Activated naive CD8-positive, alpha-beta T cell (primary cell): ENCODE measurements around the gene TLCD3A.
"Not testable (repeated sequence)": the region's sequence is repeated elsewhere in the genome, so short reads cannot be mapped to it uniquely, and the experiment has no call there.

Source experiments
- H3K27ac Mint-ChIP-seq: one replicate; pipeline ENCODE4 v1.8.0; 2021; ENCODE audit warnings: mixed read lengths
- H3K27me3 Mint-ChIP-seq: one replicate; pipeline ENCODE4 v1.8.0; 2021; ENCODE audit warnings: mixed read lengths
- H3K36me3 Mint-ChIP-seq: one replicate; pipeline ENCODE4 v1.8.0; 2021; ENCODE audit warnings: mixed read lengths
- H3K4me1 Mint-ChIP-seq: one replicate; pipeline ENCODE4 v1.8.0; 2021; ENCODE audit warnings: low read depth, mixed read lengths
- H3K4me3 Mint-ChIP-seq: one replicate; pipeline ENCODE4 v1.8.0; 2021; ENCODE audit warnings: mild to moderate bottlenecking, mixed read lengths
- H3K9me3 Mint-ChIP-seq: one replicate; pipeline ENCODE4 v1.8.0; 2021; ENCODE audit warnings: low read depth, mixed read lengths

The TLCD3A gene

GRCh38 chr17:732067-732901 is at the start of gene TLCD3A:
Gene TLCD3A (plus strand): TSS chr17:732596. CDS start chr17:732648, 52 bp downstream.
- Mint-ChIP-seq H3K9me3 (no peaks in the 10 kb centered on the region), H3K4me3 (peak within 1 kb of the TSS; percentile 89), H3K27ac (peak within 1 kb of the TSS; percentile 84), H3K36me3 (no peaks in the 10 kb centered on the region), H3K27me3 (no peaks in the 10 kb centered on the region), H3K4me1 (peaks cover 15% of the 10 kb centered on the region)

GRCh38 chr17:683040-683439 is 49.4 kb upstream of the TLCD3A start:
- Mint-ChIP-seq H3K36me3 (peaks cover under 1% of the 10 kb centered on the region), H3K27me3 (no peaks in the 10 kb centered on the region), H3K4me1 (peaks cover 23% of the 10 kb centered on the region), H3K9me3 (no peaks in the 10 kb centered on the region), H3K4me3 (peak overlapping the region; percentile 4), H3K27ac (peak overlapping the region; percentile 6)

DNA sequence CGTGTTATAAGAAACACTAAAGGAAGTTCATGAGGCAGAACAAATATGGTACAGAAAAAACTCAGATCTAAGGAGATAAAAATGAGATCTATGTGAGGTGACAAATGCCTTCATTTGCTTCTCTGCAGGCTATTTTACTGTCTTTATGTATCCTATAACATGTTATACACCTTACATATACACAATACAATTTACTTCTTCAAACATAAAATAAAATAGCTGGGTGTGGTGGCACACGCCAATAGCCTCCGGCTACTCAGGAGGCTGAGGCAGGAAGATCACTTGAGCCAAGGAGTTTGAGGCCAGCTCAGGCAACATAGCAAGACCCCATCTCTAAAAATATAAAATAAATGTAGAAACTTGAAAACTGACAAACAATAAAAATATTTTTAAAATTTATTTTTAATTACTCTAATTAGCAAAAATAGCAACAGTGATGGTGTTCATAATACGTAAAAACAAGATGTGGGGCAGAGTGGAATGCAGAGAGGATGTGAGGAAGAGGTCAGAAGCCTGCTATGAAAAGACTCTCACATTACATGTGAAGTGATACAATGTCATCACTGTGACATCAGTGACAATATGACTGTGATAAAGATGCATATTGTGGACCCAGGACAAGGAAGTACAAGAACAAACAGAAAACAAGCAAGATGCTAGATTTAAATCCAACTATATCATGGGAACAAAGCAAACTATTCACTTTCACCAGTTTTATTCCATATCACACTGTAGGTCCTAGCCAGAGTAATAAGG is 48.7 kb upstream of the TLCD3A start:
- Mint-ChIP-seq H3K4me1 (peaks cover 27% of the 10 kb centered on the region), H3K36me3 (peaks cover 3% of the 10 kb centered on the region), H3K4me3 (no peak overlapping the region), H3K9me3 (no peaks in the 10 kb centered on the region), H3K27ac (no peak overlapping the region), H3K27me3 (no peaks in the 10 kb centered on the region)

GRCh38 chr17:685006-685405 is 47.4 kb upstream of the TLCD3A start:
- Mint-ChIP-seq H3K4me3 (no peak overlapping the region), H3K4me1 (peaks cover 25% of the 10 kb centered on the region), H3K9me3 (no peaks in the 10 kb centered on the region), H3K27ac (no peak overlapping the region), H3K27me3 (no peaks in the 10 kb centered on the region), H3K36me3 (peaks cover 5% of the 10 kb centered on the region)

DNA sequence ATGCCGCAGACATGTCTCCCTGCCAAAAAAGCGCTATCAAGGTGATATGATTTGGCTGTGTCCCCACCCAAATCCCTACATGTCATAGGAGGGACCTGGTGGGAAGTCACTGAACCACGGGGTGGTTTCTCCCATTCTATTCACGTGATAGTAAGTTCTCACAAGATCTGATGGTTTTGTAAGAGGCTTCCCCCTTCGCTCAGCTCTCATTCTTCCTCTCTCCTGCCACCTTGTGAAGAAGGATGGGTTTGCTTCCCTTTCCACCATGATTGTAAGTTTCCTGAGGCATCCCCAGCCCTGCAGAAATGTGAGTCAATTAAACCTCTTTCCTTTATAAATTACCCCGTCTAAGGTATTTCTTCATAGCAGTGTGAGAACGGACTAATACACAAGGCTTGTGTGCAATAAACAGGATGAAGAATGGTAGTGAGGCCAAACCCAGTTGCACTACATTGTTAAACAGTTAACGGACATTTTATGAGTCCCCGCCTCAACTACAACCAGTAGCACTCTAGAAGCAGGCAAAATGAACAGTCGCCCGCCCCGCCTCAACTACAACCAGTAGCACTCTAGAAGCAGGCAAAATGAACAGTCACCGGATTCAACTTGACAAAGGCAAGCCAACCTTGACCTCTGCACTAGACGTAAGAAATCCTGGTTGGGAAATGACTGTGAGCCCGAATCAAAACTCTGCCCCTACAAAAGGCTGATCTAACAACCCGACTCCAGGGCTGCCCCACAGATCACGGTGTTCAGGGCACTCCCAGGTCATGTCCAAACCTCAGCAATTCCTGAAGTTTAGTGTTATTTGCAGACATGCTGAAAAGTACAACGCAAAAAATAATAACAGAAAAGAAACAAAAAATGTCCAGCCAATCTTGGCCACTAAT is 44.1 kb upstream of the TLCD3A start:
- H3K9me3 Mint-ChIP-seq, result no peaks in the 10 kb centered on the region
- peaks cover 7% of the 10 kb centered on the region for H3K36me3 Mint-ChIP-seq
- no peak overlapping the region for H3K27ac Mint-ChIP-seq
- no peaks in the 10 kb centered on the region for H3K27me3 Mint-ChIP-seq
- no peak overlapping the region for H3K4me3 Mint-ChIP-seq
- peaks cover 10% of the 10 kb centered on the region for H3K4me1 Mint-ChIP-seq

GRCh38 chr17:689556-690275 is 42.7 kb upstream of the TLCD3A start:
- Mint-ChIP-seq H3K4me1 (peaks cover 4% of the 10 kb centered on the region), H3K27ac (no peak overlapping the region), H3K9me3 (no peaks in the 10 kb centered on the region), H3K4me3 (no peak overlapping the region), H3K36me3 (peaks cover 8% of the 10 kb centered on the region), H3K27me3 (no peaks in the 10 kb centered on the region)

- Mint-ChIP-seq H3K4me3 (no peak overlapping the region), H3K9me3 (no peaks in the 10 kb centered on the region), H3K27ac (no peak overlapping the region), H3K4me1 (peaks cover 4% of the 10 kb centered on the region), H3K27me3 (no peaks in the 10 kb centered on the region), H3K36me3 (peaks cover 9% of the 10 kb centered on the region)
These were observed 42.0 kb upstream of the TLCD3A start for GRCh38 chr17:690361-690760.

GRCh38 chr17:691423-691822 is 41.0 kb upstream of the TLCD3A start:
- H3K4me1 Mint-ChIP-seq, result peaks cover 4% of the 10 kb centered on the region
- H3K36me3 Mint-ChIP-seq, result peaks cover 9% of the 10 kb centered on the region
- no peak overlapping the region for H3K27ac Mint-ChIP-seq
- no peak overlapping the region for H3K4me3 Mint-ChIP-seq
- H3K27me3 Mint-ChIP-seq, result no peaks in the 10 kb centered on the region
- no peaks in the 10 kb centered on the region for H3K9me3 Mint-ChIP-seq

- H3K36me3 Mint-ChIP-seq, result peaks cover 12% of the 10 kb centered on the region
- no peaks in the 10 kb centered on the region for H3K9me3 Mint-ChIP-seq
- no peak overlapping the region for H3K4me3 Mint-ChIP-seq
- H3K27ac Mint-ChIP-seq, result no peak overlapping the region
- peaks cover 4% of the 10 kb centered on the region for H3K4me1 Mint-ChIP-seq
- H3K27me3 Mint-ChIP-seq, result no peaks in the 10 kb centered on the region
These were observed 40.3 kb upstream of the TLCD3A start for GRCh38 chr17:692116-692515.

DNA sequence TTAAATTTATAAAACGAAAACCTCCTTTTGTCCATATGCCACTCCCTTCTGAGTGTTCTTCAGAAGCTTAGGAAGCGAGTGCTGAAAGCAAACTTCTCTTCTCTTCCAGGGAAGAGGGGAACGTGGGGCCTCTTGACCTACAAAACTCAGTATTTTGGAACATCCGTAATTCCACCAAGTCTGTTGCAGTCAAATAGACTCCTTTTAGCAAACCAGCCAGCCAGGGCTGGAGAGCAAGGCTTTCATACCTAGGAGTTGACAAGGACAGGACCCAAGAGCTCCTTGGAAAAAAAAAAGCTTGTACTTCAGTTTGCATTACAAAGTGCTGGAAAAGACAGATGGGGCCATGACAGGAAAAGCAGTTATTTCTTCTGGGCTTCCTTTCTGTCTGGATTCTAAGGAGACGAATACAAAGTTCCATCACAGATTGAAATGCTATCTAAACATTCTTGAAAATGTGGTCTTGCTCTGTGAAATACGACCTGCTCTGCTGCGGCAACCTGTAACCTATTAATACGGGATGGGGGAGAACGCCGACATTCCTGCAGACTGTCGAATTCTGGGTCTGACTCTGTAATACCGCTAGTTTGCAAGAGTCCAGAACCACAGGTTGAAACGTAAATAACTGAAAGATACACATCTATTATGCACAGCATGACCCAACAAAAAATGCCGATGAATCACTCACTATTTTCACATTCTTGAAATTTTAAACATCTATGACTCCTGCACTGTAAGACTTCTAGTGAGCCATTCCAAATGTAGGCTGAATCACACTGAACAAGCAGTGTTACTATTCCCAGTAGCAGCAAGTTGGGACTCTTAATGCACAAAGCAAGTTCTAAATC is 38.4 kb upstream of the TLCD3A start:
- H3K4me3 Mint-ChIP-seq, result no peak overlapping the region
- H3K4me1 Mint-ChIP-seq, result no peaks in the 10 kb centered on the region
- H3K27me3 Mint-ChIP-seq, result no peaks in the 10 kb centered on the region
- no peak overlapping the region for H3K27ac Mint-ChIP-seq
- peaks cover 11% of the 10 kb centered on the region for H3K36me3 Mint-ChIP-seq
- no peaks in the 10 kb centered on the region for H3K9me3 Mint-ChIP-seq

DNA sequence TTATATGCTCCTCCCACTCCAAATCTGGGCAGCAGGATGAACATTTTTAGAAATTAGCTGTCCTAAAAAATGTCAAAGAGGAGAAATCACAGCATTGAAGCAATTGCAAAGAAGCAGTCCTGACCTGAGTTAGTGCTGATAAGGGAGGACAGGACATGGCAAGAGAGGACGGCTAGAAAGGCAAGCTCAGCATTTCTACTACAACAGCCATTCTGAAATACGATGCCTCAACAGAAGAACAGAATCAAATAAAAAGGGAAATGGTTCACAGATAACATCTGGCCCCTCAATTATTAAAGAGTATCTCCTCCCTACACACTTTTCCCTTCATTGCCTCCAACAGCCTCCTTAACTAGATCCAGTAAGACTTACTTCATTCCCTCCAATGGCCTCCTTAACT is 36.0 kb upstream of the TLCD3A start:
- H3K36me3 Mint-ChIP-seq, result peaks cover 7% of the 10 kb centered on the region
- H3K27ac Mint-ChIP-seq, result no peak overlapping the region
- no peak overlapping the region for H3K4me3 Mint-ChIP-seq
- H3K4me1 Mint-ChIP-seq, result no peaks in the 10 kb centered on the region
- no peaks in the 10 kb centered on the region for H3K9me3 Mint-ChIP-seq
- H3K27me3 Mint-ChIP-seq, result no peaks in the 10 kb centered on the region

DNA sequence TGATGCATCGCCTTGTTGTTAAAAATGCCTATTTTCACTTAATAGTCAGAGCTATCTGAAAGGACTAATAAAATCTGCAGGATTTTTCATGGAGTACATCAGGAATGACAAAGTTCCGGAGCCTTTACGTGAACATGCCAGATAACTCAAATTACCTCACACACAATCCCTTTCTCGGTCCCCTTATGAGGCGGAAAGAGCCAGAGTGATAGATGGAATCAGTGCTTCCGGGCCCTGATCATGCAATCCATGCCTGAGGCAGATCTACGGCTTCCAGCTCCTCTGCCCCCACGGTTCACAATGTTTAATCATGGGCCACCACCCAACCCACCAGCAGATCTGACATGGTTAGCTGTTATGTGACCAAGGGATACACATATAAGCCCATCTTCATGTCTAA is 34.7 kb upstream of the TLCD3A start:
- peaks cover 7% of the 10 kb centered on the region for H3K36me3 Mint-ChIP-seq
- no peaks in the 10 kb centered on the region for H3K9me3 Mint-ChIP-seq
- H3K27me3 Mint-ChIP-seq, result no peaks in the 10 kb centered on the region
- H3K4me1 Mint-ChIP-seq, result no peaks in the 10 kb centered on the region
- H3K27ac Mint-ChIP-seq, result no peak overlapping the region
- no peak overlapping the region for H3K4me3 Mint-ChIP-seq

GRCh38 chr17:698096-698495 is 34.3 kb upstream of the TLCD3A start:
- H3K4me1 Mint-ChIP-seq, H3K27ac Mint-ChIP-seq, H3K4me3 Mint-ChIP-seq, H3K27me3 Mint-ChIP-seq, H3K9me3 Mint-ChIP-seq, H3K36me3 Mint-ChIP-seq: not testable (repeated sequence)

GRCh38 chr17:699345-699744 is 33.1 kb upstream of the TLCD3A start:
- peaks cover under 1% of the 10 kb centered on the region for H3K4me1 Mint-ChIP-seq
- H3K4me3 Mint-ChIP-seq, result no peak overlapping the region
- H3K9me3 Mint-ChIP-seq, result no peaks in the 10 kb centered on the region
- H3K27me3 Mint-ChIP-seq, result no peaks in the 10 kb centered on the region
- H3K36me3 Mint-ChIP-seq, result peaks cover 7% of the 10 kb centered on the region
- H3K27ac Mint-ChIP-seq, result no peak overlapping the region
